ENCODE data around the gene FGFRL1. TPM values are rescaled to one million over a fixed set of nuclear protein-coding genes. Genes with fewer than 3 reads are reported as not detected.

Gene FGFRL1
- total and polyA plus RNA-seq, 3 donors from 2014 or later: 13.7 to 25.6 (median 14.4) TPM

DNA sequence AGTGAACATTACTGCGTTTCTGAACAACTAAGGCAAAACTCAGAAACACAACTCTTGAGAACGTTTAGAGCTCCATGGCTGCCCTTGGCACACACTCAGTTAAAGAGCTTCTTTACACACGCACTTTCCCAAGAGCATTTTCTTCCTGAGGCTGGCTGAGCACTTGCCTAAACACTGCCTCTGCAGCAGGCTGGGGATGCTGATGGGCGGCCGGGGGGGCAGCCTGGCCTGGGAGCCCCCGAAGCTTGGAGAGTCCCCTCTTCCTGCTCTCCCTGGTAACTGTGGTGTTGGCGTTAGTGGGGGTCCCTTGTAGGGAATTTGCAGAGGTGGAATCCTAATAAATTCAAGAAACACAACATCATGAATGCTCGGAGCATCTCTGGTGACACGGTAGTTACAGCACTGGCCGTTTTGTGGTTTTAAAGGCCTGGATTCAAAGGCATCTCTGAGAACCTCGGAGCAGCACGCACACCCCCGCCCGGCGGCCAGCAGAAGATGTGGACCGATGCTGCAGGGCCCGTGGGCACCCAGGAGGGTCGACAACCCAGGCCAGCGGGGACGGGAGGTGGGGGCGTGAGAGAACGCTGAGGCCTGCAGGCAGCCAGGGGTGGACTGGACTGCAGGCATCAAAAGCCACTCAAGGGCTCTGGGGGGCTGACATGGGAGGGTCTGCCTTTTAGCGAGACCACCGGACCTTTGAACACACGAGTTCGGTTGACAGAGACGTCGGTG, 45.4 kb downstream of the FGFRL1 start:
- no peak for DNase-seq
- Histone ChIP-seq H3K4me1 (no peaks in the 10 kb centered on the region), H3K27ac (no peak overlapping the region), H3K27me3 (no peaks in the 10 kb centered on the region), H3K4me3 (no peak overlapping the region), H3K36me3 (ENCODE audit: low read depth, missing control alignments) (no peaks in the 10 kb centered on the region), H3K9me3 (no peaks in the 10 kb centered on the region)
- intact Hi-C loops (cut with DNase I; ENCODE audit: low total_unique reads): no loop called here
- TF ChIP-seq, protein P1, sequence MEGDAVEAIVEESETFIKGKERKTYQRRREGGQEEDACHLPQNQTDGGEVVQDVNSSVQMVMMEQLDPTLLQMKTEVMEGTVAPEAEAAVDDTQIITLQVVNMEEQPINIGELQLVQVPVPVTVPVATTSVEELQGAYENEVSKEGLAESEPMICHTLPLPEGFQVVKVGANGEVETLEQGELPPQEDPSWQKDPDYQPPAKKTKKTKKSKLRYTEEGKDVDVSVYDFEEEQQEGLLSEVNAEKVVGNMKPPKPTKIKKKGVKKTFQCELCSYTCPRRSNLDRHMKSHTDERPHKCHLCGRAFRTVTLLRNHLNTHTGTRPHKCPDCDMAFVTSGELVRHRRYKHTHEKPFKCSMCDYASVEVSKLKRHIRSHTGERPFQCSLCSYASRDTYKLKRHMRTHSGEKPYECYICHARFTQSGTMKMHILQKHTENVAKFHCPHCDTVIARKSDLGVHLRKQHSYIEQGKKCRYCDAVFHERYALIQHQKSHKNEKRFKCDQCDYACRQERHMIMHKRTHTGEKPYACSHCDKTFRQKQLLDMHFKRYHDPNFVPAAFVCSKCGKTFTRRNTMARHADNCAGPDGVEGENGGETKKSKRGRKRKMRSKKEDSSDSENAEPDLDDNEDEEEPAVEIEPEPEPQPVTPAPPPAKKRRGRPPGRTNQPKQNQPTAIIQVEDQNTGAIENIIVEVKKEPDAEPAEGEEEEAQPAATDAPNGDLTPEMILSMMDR (IDR thresholded peaks at IDR 0.05): no peak
- no peak for TF ChIP-seq POLR2A (IDR thresholded peaks at IDR 0.05)
- WGBS, 2 donors: 81 to 83% methylated on average over 28 of the region's 28 CpGs

DNA sequence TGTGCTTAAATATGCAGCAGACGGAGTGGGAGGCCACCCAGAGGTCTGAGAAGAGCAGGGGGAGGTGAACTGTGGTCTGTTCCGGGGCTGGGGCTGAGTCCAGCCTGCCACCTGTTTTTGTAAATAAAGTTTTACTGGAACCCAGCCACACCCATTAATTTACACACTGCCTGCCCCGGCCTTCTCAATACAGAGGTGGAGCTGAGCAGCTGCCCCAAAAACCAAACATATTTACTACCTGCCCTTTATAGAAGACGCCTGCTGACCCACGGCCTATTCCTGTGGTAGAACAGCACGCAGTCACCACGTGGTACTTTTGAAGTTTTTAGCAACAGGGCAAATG, 45.9 kb downstream of the FGFRL1 start:
- Histone ChIP-seq H3K36me3 (ENCODE audit: low read depth, missing control alignments) (no peaks in the 10 kb centered on the region), H3K9me3 (no peaks in the 10 kb centered on the region), H3K4me1 (no peaks in the 10 kb centered on the region), H3K27me3 (no peaks in the 10 kb centered on the region), H3K27ac (no peak overlapping the region), H3K4me3 (no peak overlapping the region)
- DNase-seq: no peak
- WGBS, 2 donors: 77 to 85% methylated on average over 7 of the region's 7 CpGs
- intact Hi-C loops (cut with DNase I; ENCODE audit: low total_unique reads): no loop called here
- TF ChIP-seq POLR2A (IDR thresholded peaks at IDR 0.05): no peak
- TF ChIP-seq, protein P1 (IDR thresholded peaks at IDR 0.05): no peak

DNA sequence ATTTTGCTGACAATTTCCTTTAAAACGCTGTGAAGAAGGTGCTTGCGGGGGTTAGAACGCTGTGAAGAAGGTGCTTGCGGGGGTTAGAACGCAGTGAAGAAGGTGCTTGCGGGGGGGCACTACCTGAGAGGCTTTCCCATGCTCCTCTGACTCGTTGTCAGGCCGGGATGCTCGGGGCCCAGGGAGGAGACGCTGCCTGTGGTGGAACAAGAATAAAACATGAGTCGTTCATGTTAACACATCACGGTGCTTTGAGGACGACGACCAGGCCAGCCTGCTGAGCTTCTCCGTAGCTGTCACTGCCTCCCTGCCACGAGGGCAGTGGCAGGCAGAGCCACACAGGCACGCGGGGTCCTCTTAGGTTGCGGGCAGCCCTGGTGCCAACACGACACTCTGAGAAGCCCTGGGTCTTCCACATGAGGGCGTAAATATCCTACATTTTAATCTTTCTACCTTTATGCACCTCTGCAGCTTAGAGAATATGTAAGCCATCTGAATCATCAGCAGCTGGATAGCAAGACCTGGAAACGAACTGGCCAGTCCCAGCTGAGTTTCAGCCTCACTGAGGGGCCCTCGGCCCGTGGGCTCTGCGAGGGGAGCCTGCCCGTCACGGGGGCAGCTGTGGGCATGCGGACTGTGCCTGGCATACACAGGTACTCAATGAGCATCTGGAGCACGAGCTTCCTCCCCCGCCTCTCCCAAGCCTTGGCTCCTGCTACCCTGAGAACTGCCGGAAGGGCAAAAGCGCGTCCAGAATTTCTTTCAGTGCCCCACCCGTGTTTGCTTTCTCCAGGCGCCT, 47.0 kb downstream of the FGFRL1 start:
- Histone ChIP-seq H3K27ac (no peak overlapping the region), H3K36me3 (ENCODE audit: low read depth, missing control alignments) (no peaks in the 10 kb centered on the region), H3K9me3 (no peaks in the 10 kb centered on the region), H3K4me1 (no peaks in the 10 kb centered on the region), H3K4me3 (no peak overlapping the region), H3K27me3 (no peaks in the 10 kb centered on the region)
- intact Hi-C loops (cut with DNase I; ENCODE audit: low total_unique reads): no loop called here
- WGBS, 2 donors: 63 to 74% methylated on average over 21 to 35 of the region's 35 CpGs
- TF ChIP-seq, protein P1 (IDR thresholded peaks at IDR 0.05): no peak
- no peak for TF ChIP-seq POLR2A (IDR thresholded peaks at IDR 0.05)
- DNase-seq: peak; percentile 13

DNA sequence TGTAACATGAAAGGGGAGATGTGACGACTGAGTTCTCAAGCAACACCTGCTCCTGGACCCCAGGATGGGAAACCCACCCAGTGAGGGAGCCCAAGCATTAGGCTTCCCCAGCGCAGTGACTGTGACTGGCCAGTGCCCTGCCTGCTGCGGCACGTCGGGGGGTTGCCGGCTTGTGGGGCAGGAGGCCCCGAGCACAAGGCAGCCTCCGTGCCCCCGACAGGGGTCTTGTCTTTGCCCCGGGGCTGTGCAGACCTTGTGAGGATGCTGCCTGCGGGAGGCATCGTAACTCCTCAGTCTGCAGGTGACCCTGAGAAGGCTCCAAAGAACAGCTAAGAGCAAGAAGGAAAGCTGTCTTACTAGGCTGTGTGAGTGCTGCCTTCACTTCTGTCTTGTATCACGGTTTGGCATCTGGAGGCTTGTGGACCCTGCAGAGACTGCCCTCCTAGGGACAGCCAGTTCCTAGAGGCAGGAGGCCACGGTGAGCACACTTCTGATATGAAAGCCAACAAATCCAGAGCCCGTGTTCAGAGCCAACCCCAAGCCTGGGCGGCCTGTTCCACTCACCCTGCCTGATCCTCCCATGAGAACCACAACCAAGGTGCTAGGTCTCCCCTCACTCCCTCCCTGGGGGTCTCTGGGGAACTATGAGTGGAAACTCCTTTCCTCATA, 47.7 kb downstream of the FGFRL1 start:
- 62 to 75% methylated on average over 16 of the region's 16 CpGs for WGBS, 2 donors
- intact Hi-C loops (cut with DNase I; ENCODE audit: low total_unique reads): no loop called here
- DNase-seq: no peak
- Histone ChIP-seq H3K9me3 (no peaks in the 10 kb centered on the region), H3K27ac (no peak overlapping the region), H3K4me1 (no peaks in the 10 kb centered on the region), H3K4me3 (no peak overlapping the region), H3K27me3 (no peaks in the 10 kb centered on the region), H3K36me3 (ENCODE audit: low read depth, missing control alignments) (no peaks in the 10 kb centered on the region)
- TF ChIP-seq, protein P1 (IDR thresholded peaks at IDR 0.05): no peak
- no peak for TF ChIP-seq POLR2A (IDR thresholded peaks at IDR 0.05)

All from testis (tissue), 3 donors.